ENCODE results near the gene GAD2. TPM values are rescaled to one million over a fixed set of nuclear protein-coding genes. Genes with fewer than 3 reads are reported as not detected.

The GAD2 gene
- total RNA-seq (2022; extraction: Qiagen RNA extraction) = not detected in 5 replicates

GRCh38 chr10:26216585-26217395 is at the start of gene GAD2:
GAD2 (plus strand) TSS chr10:26216774; CDS start chr10:26216810, 36 bp downstream.

Other genes starting within 250 kb of the GAD2 start
- 5.4 to 6.9 TPM (median 6.2 TPM) in 5 replicates for gene APBB1IP, start 221.6 kb downstream of the GAD2 start, total RNA-seq (2022; extraction: Qiagen RNA extraction)

All from A549 treated with Mapracorat at 1 μM for 4 hours (cell line).